RWPE1 (cell line): ENCODE measurements around the gene CPA3.

ENCODE experiments used
- CTCF ChIA-PET: fragments of 350-600 bp; sonication (Branson Sonifier 250); formaldehyde crosslinking; extraction: SDS; loops from one replicate; lab custom pipeline; 2021; lab: Yijun Ruan, JAX
- POLR2A ChIA-PET: fragments of 400-600 bp; formaldehyde crosslinking; extraction: SDS; loops from one replicate; lab custom pipeline; 2020; ENCODE audit warnings: antibody characterized with exemption; ENCODE audit not compliant: low non-redundant PET; lab: Yijun Ruan, JAX
- DNase-seq: peaks from one replicate; pipeline ENCODE4 v3.0.0; 2012; ENCODE audit warnings: low spot score
- H3K27ac ChIP-seq: fragments of 450-650 bp; 2 replicates; pipeline ENCODE4 v1.5.1; 2017
- CTCF ChIP-seq: fragments of 450-650 bp; conservative IDR thresholded peaks from 2 replicates; pipeline ENCODE4 v1.5.1; 2017; ENCODE audit warnings: low read depth, mild to moderate bottlenecking

The CPA3 gene

DNA sequence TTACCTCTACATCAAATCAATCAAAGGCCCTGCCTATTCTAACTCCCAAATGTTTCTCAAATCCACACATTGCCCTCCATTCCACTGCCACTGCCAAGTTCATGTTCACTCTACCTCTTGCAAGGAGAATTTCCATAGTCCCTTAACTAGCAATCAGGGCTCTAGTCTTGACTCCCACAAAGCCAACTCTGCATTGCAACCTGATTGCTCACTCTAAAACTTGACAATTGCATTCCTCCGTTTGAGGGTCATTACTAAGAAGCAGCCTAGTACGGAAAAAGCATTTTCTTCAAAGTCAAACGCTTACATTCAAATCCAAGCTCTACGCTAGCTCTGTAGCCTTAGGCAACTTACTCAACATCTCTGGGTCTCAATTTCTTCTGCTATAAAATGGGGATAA is 1.2 kb downstream of the CPA3 start:
- no peak for DNase-seq
- ChIA-PET CTCF (no interaction called here), POLR2A (no interaction called here)
- no peak for TF ChIP-seq CTCF
- no peak overlapping the region for H3K27ac ChIP-seq

- CTCF ChIA-PET, result no interaction called here
- POLR2A ChIA-PET, result no interaction called here
- no peak for DNase-seq
Observed at GRCh38 chr3:148873270-148873927, 8.3 kb downstream of the CPA3 start.

DNA sequence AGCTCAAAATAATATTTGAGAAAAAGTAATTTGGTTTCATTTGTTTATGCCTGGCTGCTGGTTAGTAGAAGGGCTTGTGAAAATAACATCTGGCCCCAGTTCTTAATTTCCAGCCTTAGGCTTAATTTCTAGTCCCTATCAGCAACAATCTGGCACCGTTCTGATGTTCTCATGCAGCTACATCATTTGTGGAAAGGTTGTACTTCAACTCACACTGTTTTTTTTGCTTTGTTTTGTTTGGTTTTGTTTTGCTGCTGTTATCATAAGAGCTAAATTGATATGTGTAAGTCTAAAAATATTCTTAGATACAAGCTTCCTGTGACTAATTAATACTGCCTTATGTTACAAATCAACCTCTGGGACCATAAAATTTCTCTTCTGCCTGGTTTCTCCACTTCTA is 8.9 kb downstream of the CPA3 start:
- ChIA-PET POLR2A (no interaction called here), CTCF (interaction anchor here (0.7 to 0.9 kb wide), 2 partner anchors 12 to 37 kb away, joined by 3 to 5 read pairs; no protein-coding TSS in a partner anchor)
- no peak for TF ChIP-seq CTCF
- H3K27ac ChIP-seq, result no peak overlapping the region
- DNase-seq, result no peak

More at GRCh38 chr3:148873270-148873927, 8.3 kb downstream of the CPA3 start:
- no peak for TF ChIP-seq CTCF
- no peak overlapping the region for H3K27ac ChIP-seq

GRCh38 chr3:148878095-148878494 is 13.0 kb downstream of the CPA3 start:
- no peak for DNase-seq
- TF ChIP-seq CTCF, result no peak
- H3K27ac ChIP-seq, result no peak overlapping the region
- ChIA-PET POLR2A (no interaction called here), CTCF (interaction anchor here (0.6 kb wide), 1 partner anchor 472 kb away, joined by 3 read pairs; no protein-coding TSS in a partner anchor)

DNA sequence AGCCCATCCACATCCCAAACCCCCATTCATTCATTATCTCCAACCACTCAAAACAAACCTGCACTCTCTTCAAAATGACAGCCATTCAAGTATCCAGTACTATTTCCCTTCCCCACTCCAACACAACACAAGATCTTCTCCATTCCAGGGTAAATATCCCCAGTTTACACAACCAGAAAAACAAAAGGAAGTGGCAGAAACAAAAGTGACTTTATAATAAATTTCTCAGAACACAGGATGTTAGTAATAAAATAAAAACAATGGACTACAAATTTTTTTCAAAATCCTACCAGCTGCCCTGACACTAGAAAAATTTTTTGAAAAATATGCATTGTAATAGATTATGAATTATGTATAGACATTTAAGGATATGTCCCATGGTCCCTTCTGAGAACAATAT is 14.2 kb downstream of the CPA3 start:
- POLR2A ChIA-PET, result no interaction called here
- no peak overlapping the region for H3K27ac ChIP-seq
- TF ChIP-seq CTCF, result no peak
- no peak for DNase-seq
- CTCF ChIA-PET, result interaction anchor here (0.6 kb wide), 2 partner anchors 10 to 64 kb away, joined by 3 to 5 read pairs; no protein-coding TSS in a partner anchor

DNA sequence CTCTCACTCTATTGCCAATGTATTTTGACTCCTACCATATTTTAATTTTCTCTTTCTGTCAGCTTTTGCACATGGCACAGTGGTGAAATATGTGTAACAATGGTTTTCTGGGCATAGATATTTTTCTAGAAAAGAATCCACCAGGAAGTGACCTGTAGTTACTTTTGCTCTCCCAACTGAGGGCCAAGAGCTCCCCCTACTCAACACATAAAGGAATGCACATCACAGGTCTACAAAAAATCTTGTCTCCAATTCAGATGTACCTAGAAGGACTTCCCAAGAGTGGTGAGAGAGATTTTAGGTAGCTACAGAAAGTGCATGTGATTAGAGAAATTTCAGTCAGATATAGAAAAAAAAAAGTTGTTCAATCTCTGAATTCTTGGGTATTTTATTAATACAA is 15.6 kb downstream of the CPA3 start:
- ChIA-PET CTCF (interaction anchor here (0.7 kb wide), 1 partner anchor 9 kb away, joined by 4 read pairs; no protein-coding TSS in a partner anchor), POLR2A (no interaction called here)
- no peak overlapping the region for H3K27ac ChIP-seq
- no peak for DNase-seq
- TF ChIP-seq CTCF, result no peak
